ENCODE measurements around the gene STOX2. TPM values are rescaled to one million over a fixed set of nuclear protein-coding genes. Genes with fewer than 3 reads are reported as not detected.
A peak's percentile ranks its signal among the peaks of the same experiment; 100 is the strongest.

The STOX2 gene
- total RNA-seq, 1 donor from 2014 or later = 4.4 TPM

DNA sequence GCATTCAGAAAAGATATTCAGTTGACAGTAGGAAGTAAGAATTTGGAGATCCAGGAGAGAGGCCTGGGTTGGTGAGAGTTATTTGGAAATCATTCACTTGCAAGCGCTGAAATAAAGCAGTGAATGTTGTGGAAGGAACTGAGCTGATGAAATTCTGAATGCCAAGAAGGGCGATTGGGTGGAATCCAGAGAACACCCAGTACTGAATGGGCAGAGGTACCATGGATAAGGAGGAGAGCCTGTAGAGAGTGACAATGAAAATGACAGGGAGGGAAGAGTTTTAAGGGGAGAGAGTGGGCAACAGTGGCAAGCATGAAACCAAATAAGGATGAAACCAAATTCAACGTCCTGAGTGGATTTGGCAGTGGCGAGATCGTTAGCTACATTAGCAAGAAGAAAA is 6.7 kb upstream of the STOX2 start:
- DNase-seq (ENCODE audit: low read depth) = no peak
- TF ChIP-seq, protein P1, sequence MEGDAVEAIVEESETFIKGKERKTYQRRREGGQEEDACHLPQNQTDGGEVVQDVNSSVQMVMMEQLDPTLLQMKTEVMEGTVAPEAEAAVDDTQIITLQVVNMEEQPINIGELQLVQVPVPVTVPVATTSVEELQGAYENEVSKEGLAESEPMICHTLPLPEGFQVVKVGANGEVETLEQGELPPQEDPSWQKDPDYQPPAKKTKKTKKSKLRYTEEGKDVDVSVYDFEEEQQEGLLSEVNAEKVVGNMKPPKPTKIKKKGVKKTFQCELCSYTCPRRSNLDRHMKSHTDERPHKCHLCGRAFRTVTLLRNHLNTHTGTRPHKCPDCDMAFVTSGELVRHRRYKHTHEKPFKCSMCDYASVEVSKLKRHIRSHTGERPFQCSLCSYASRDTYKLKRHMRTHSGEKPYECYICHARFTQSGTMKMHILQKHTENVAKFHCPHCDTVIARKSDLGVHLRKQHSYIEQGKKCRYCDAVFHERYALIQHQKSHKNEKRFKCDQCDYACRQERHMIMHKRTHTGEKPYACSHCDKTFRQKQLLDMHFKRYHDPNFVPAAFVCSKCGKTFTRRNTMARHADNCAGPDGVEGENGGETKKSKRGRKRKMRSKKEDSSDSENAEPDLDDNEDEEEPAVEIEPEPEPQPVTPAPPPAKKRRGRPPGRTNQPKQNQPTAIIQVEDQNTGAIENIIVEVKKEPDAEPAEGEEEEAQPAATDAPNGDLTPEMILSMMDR (IDR thresholded peaks at IDR 0.05; ENCODE audit: insufficient read depth, low read length, poor library complexity, severe bottlenecking) = no peak
- H3K27me3 ChIP-seq (ENCODE audit: control insufficient read depth, insufficient read depth, low read length) = no peaks in the 10 kb centered on the region
- no peaks in the 10 kb centered on the region for H3K36me3 ChIP-seq (ENCODE audit: control insufficient read depth, insufficient read depth, low read length)
- H3K4me3 ChIP-seq (ENCODE audit: low read depth, low read length) = no peak overlapping the region

DNA sequence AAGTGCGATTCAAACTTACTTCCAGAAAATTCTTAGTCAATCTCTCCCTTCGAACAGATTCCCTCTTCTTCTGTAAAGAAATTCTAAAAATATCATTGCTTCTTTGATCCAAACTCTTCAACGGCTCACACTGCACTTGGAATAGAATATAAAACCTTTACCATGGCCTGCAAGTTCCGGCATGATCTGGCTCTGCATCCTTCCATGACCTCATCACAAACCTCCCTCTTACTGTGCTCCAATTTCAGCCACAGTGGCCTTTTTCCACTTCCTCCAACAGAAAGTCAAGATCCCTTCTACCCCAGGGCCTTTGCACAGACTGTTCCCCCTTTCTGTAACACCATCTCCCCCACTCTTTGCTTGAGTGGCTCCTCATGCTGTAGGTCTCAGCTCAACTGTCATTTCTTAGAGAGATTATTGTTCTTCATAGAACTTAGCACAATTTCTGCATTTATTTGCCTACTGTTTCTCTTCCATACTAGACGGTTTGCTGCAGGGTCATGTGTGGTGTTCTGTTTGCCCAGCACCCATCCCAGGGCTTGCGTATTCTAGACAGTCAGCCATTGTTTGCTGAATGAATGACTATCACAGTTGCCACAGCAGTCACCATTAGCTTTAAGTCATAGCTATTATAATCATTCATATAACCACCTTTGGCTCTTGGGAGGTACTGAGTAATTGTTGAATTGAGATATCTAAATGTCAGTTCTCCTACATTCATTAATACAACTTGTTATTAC is 1.9 kb upstream of the STOX2 start:
- DNase-seq (ENCODE audit: low read depth) = no peak
- H3K27me3 ChIP-seq (ENCODE audit: control insufficient read depth, insufficient read depth, low read length) = peaks cover 23% of the 10 kb centered on the region
- H3K4me3 ChIP-seq (ENCODE audit: low read depth, low read length) = no peak overlapping the region
- TF ChIP-seq, protein P1 (IDR thresholded peaks at IDR 0.05; ENCODE audit: insufficient read depth, low read length, poor library complexity, severe bottlenecking) = no peak
- no peaks in the 10 kb centered on the region for H3K36me3 ChIP-seq (ENCODE audit: control insufficient read depth, insufficient read depth, low read length)

DNA sequence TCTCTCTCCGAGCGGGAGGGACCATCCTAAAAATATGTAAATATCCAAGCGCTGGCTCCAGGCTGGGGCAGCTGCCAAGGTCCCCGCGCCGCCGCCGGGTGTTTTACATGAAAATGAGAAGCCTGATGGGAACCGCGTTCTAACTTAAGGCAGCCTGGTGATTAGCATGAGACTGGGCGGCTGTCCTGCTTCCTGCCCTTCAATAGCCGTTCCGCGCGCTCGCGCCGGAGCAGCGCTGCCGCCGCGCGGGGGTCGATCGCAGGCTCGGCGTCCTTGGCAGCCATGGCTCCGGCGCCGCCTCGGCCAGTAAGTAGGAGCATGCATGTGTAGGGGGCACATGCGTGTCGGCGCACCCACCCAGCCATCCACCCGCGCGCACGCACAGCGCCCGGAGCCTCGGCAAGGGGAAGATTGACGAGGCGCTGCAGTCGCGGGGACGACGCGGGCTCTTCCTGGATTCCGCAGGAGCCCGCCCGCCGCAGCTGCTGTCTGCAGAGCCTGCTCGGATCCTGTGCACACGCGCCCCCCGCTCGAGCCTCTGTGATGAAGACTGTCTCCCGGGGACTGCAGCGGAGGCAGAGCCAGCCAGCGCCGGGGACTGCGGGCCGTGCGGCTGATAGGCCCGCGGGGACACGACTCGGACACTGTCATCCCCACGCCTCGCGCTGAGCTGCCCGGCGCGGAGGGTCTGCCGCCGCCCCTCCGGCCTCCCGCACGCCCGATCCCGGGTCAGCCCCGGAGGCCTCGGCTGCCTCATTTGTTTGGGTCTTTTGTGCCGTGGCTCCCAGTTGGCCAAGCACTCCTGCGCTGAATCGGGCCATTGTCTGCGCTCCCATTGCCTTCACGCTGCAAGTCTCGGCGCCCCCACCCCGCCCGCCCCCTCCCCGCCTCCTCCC is 734 bp downstream of the STOX2 start:
- peaks cover 25% of the 10 kb centered on the region for H3K27me3 ChIP-seq (ENCODE audit: control insufficient read depth, insufficient read depth, low read length)
- no peak for DNase-seq (ENCODE audit: low read depth)
- no peaks in the 10 kb centered on the region for H3K36me3 ChIP-seq (ENCODE audit: control insufficient read depth, insufficient read depth, low read length)
- TF ChIP-seq, protein P1 (IDR thresholded peaks at IDR 0.05; ENCODE audit: insufficient read depth, low read length, poor library complexity, severe bottlenecking) = no peak
- H3K4me3 ChIP-seq (ENCODE audit: low read depth, low read length) = peak overlapping the region; percentile 59

DNA sequence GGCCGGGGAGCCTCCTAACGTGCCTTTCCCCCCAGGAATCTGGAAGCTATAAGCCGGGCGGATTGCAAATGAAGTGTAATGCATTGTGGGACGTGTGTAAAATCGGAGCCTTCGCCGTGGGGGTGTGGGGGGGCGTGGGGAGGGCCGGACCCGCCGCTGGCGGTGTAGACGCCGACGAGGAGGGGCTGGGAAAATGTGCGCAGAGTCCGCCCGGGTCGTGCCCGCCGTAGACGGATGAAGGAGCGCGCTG is 1.3 kb downstream of the STOX2 start:
- DNase-seq (ENCODE audit: low read depth) = no peak
- H3K4me3 ChIP-seq (ENCODE audit: low read depth, low read length) = peak overlapping the region; percentile 59
- TF ChIP-seq, protein P1 (IDR thresholded peaks at IDR 0.05; ENCODE audit: insufficient read depth, low read length, poor library complexity, severe bottlenecking) = no peak
- no peaks in the 10 kb centered on the region for H3K36me3 ChIP-seq (ENCODE audit: control insufficient read depth, insufficient read depth, low read length)
- H3K27me3 ChIP-seq (ENCODE audit: control insufficient read depth, insufficient read depth, low read length) = peaks cover 25% of the 10 kb centered on the region

DNA sequence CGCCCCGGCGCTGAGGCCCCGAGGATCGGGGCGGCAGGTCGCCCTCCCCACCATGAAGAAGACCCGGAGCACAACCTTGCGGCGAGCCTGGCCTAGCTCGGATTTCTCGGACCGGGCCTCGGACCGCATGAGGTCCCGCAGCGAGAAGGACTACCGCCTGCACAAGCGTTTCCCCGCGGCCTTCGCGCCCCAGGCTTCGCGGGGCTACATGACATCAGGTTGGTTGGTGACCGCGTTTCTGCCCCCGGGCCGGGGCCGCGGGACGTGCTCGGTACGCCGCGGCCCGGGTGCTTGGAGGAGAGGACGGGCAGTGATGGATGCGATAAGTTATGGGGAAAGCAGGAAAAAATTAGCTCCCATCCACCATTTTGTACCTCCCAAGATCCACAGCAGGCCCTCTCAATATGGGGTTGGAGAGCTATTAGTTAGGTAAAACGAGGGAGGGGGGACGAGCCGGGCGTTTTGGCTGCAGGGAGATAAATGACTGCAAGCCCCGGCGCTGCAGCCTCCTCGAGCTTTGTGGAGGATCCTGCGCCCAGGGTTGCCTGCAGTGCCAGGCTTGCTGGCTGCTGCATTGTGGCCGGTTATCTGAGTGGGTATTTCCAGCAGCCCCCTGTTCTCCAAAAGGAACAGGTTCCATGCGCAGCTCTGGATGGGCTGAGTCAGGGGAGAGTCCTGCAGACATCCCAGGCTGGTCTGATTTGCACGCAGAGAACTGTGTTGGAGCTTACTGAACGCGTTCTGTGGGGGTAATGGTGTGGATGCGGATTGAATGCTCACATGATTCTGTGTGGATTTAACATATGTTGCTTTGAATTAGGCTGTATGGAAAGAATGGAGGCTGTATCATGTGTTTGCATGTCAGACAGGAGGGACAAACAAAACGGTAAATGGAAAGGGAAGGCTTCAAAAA is 1.9 kb downstream of the STOX2 start:
- TF ChIP-seq, protein P1 (IDR thresholded peaks at IDR 0.05; ENCODE audit: insufficient read depth, low read length, poor library complexity, severe bottlenecking) = no peak
- no peaks in the 10 kb centered on the region for H3K36me3 ChIP-seq (ENCODE audit: control insufficient read depth, insufficient read depth, low read length)
- peak overlapping the region; percentile 59 for H3K4me3 ChIP-seq (ENCODE audit: low read depth, low read length)
- DNase-seq (ENCODE audit: low read depth) = no peak
- peaks cover 25% of the 10 kb centered on the region for H3K27me3 ChIP-seq (ENCODE audit: control insufficient read depth, insufficient read depth, low read length)
